Kidney (tissue), 14 donors: ENCODE measurements around the gene RBM14. TPM values are rescaled to one million over a fixed set of nuclear protein-coding genes. Genes with fewer than 3 reads are reported as not detected.

Experiments
- DNase-seq, 5 donors: peaks; one replicate each; pipeline ENCODE4 v3.0.0-alpha.2; 2013 to 2020
- FAIRE-seq: peaks from 2 replicates; lab custom pipeline; 2012; peaks lifted over from hg19 to GRCh38; lab: Jason Lieb, UNC
- H3K27ac ChIP-seq, 2 donors: one replicate each; pipeline ENCODE4 v1.7.0; 2013; ENCODE audit warnings: low read depth in 2 of 2, low read length in 2 of 2, inconsistent platforms in 1 of 2
- H3K27me3 ChIP-seq: one replicate; pipeline ENCODE4 v1.7.1; 2013; ENCODE audit warnings: low read length, inconsistent platforms; ENCODE audit not compliant: control insufficient read depth, insufficient read depth
- H3K36me3 ChIP-seq, 3 donors: one replicate each; pipeline versions ENCODE4 v1.7.0 to v1.7.1; 2013; ENCODE audit warnings: low read length in 3 of 3, control low read depth in 1 of 3, inconsistent platforms in 1 of 3; ENCODE audit not compliant: insufficient read depth in 3 of 3, control insufficient read depth in 2 of 3
- H3K4me1 ChIP-seq, 3 donors: one replicate each; pipeline versions ENCODE4 v1.7.0 to v1.7.1; 2013; ENCODE audit warnings: low read length in 3 of 3, inconsistent platforms in 1 of 3, low read depth in 1 of 3; ENCODE audit not compliant: control insufficient read depth in 2 of 3, insufficient read depth in 2 of 3
- H3K4me3 ChIP-seq, 3 donors: one replicate each; pipeline versions ENCODE4 v1.7.0 to v1.8.1; 2013; ENCODE audit warnings: low read length in 3 of 3, control low read depth in 1 of 3, inconsistent platforms in 1 of 3
- H3K9ac ChIP-seq, 3 donors: one replicate each; pipeline versions ENCODE4 v1.7.0 to v1.7.1; 2013; ENCODE audit warnings: low read length in 3 of 3, control low read depth in 1 of 3, inconsistent platforms in 1 of 3
- H3K9me3 ChIP-seq, 3 donors: one replicate each; pipeline versions ENCODE4 v1.7.0 to v1.7.1; 2013; ENCODE audit warnings: low read length in 3 of 3, control low read depth in 1 of 3, inconsistent platforms in 1 of 3; ENCODE audit not compliant: control insufficient read depth in 2 of 3, insufficient read depth in 1 of 3
- intact Hi-C: fragments of 100-400 bp; cut with DNase I; formaldehyde crosslinking; loops from one replicate; pipeline ENCODE4 v1.11.1; 2022
- polyA plus RNA-seq: library from polyadenylated mRNA; stranded (reverse); fragments of 350-450 nt; fragmentation: Illumina TruSeq; extraction: RNeasy Lipid Tissue Mini Kit (QIAGEN cat#74804); gene quantifications from one replicate; pipeline ENCODE4 v1.2.3, GENCODE V29; 2014; ENCODE audit warnings: low read depth, low replicate concordance; ENCODE audit not compliant: insufficient read depth
- total RNA-seq: library from RNA; stranded (reverse); fragmentation: NEBNext Ultra II Directional; extraction: Animal tissue kit (Norgen Biotek cat#: 25700); gene quantifications from one replicate; pipeline ENCODE4 v1.2.1, GENCODE V29; 2021
- TF ChIP-seq, protein P1 (sequence below): IDR thresholded peaks from 3 replicates; pipeline ENCODE4 v1.5.1; 2012; ENCODE audit warnings: mild to moderate bottlenecking, moderate library complexity, borderline replicate concordance; ENCODE audit not compliant: insufficient read depth; ENCODE audit errors: extremely low read depth
- donor health status: control.
- donor health status: control.
- donor health status: control.
- donor health status: control.
- donor health status: control.
- donor health status: DM: yes; HTN: yes; CAD: no.
- donor health status: Normal renal cell carcinoma (clear cell type).

RBM14 gene
- total and polyA plus RNA-seq, 2 donors from 2014 or later: 35.9 to 80.6 TPM

DNA sequence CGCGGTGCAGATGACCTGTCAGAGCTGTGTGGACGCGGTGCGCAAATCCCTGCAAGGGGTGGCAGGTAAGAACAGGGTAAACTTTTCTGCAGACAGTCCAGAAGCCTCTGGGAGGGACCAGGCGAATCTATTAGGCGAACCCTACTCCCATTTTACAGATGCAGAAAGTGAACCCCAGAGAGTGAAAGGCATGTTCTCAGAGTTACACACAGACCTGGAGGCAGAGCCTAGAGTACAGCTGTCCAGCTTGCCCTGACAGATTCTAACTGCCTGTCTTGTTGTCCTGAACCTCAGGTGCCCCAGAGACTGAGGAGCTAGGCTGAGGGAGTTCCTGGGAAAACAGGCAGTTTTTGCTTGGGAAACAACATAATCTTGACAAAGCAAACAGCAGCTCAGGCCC is 22.8 kb upstream of the RBM14 start:
- H3K9me3 ChIP-seq: no peaks in the 10 kb centered on the region
- DNase-seq (no peak), FAIRE-seq (no peak)
- peak overlapping the region; percentile 68 to 90 (median 70) for H3K4me3 ChIP-seq
- TF ChIP-seq, protein P1, sequence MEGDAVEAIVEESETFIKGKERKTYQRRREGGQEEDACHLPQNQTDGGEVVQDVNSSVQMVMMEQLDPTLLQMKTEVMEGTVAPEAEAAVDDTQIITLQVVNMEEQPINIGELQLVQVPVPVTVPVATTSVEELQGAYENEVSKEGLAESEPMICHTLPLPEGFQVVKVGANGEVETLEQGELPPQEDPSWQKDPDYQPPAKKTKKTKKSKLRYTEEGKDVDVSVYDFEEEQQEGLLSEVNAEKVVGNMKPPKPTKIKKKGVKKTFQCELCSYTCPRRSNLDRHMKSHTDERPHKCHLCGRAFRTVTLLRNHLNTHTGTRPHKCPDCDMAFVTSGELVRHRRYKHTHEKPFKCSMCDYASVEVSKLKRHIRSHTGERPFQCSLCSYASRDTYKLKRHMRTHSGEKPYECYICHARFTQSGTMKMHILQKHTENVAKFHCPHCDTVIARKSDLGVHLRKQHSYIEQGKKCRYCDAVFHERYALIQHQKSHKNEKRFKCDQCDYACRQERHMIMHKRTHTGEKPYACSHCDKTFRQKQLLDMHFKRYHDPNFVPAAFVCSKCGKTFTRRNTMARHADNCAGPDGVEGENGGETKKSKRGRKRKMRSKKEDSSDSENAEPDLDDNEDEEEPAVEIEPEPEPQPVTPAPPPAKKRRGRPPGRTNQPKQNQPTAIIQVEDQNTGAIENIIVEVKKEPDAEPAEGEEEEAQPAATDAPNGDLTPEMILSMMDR: no peak
- H3K36me3 ChIP-seq: no peaks in the 10 kb centered on the region
- H3K27me3 ChIP-seq: no peaks in the 10 kb centered on the region
- peaks cover 0 to 24% (median 20%) of the 10 kb centered on the region in 3 donors for H3K4me1 ChIP-seq
- peak overlapping the region; percentile 30 to 90 (median 81) for H3K9ac ChIP-seq
- no peak overlapping the region for H3K27ac ChIP-seq
- intact Hi-C loops: no loop called here

DNA sequence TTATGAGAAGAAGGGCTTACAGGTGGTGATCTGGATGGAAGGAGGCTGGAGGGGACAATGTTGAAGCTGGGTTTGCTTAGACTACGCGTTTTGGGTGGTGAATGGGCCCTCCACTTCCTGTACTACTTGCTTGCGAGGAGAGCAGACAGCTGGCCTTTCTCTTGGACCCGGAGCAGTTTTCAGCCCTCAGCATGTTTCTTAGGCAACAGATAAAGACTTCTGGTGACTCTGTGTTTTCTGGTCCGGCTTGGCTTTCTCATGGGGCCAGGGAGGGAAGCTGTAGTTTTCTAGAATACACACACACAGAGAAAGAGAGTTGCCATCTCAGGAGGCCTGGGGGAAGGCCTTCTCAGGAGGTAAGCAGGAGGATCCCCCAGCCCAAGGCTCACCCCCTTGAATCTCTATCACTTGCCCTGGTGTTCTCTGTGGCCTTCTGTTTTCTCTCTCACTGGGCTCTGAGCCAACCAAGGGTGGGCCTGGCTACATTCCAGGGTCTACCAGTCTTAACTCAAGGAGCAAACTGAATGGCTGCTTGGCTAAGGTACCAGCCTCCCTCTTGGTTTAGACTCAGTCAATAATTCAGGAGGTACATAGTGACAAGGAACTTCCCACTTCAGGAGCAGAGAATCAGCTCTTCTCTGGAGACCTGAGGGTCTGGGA is 21.1 kb upstream of the RBM14 start:
- DNase-seq: peak in 3 of 5 donors; percentile 36 to 90 (median 48)

DNA sequence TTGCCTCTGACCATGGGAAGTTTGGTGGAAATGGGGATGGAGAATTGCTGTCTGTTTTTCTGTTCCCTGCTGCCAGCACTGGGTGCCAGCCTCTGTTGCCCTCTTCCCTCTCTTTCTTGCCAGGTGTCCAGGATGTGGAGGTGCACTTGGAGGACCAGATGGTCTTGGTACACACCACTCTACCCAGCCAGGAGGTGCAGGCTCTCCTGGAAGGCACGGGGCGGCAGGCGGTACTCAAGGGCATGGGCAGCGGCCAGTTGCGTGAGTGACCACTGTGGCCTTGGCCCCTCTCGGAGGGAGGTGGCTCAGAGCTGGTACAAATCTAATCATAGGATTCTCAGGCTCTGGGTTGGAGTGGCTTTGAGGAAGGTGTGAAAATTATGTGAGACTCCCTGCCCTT is 17.4 kb upstream of the RBM14 start:
- no peak overlapping the region for H3K27ac ChIP-seq
- H3K4me3 ChIP-seq: no peak overlapping the region
- no peak overlapping the region for H3K9ac ChIP-seq
- intact Hi-C loops: no loop called here
- peaks cover 0 to 18% (median 12%) of the 10 kb centered on the region in 3 donors for H3K4me1 ChIP-seq
- FAIRE-seq (no peak), DNase-seq (no peak)
- peaks cover 0 to 19% (median 9%) of the 10 kb centered on the region in 3 donors for H3K36me3 ChIP-seq
- TF ChIP-seq, protein P1: no peak
- H3K27me3 ChIP-seq: no peaks in the 10 kb centered on the region
- no peaks in the 10 kb centered on the region for H3K9me3 ChIP-seq

More for the DNA sequence above, 21.1 kb upstream of the RBM14 start:
- FAIRE-seq: no peak
- H3K9me3 ChIP-seq: no peaks in the 10 kb centered on the region
- no peak overlapping the region for H3K27ac ChIP-seq
- H3K27me3 ChIP-seq: no peaks in the 10 kb centered on the region
- H3K9ac ChIP-seq: peak overlapping the region in 1 of 3 donors; percentile 65
- H3K4me1 ChIP-seq: peaks cover 0 to 24% (median 20%) of the 10 kb centered on the region in 3 donors
- intact Hi-C loops: no loop called here
- peaks cover 0 to 10% (median 9%) of the 10 kb centered on the region in 3 donors for H3K36me3 ChIP-seq
- TF ChIP-seq, protein P1: no peak
- H3K4me3 ChIP-seq: no peak overlapping the region

DNA sequence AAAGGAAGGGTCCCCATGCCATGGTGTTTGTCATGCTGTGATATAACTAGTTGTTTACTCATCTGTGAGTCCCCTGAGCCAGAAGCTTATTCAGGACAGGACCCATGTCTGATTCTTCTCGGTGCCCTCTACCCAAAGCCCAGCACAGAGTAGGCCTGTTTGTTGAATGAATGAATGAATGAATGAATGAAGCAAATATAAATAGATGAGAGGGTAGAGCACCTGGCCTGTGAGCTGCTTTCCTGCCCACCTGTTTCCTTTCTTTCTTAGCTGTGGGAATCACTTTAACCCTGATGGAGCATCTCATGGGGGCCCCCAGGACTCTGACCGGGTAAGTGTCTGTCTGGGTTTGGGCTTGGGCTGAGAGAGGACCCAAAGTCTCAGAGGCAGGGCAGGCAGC is 16.2 kb upstream of the RBM14 start:
- intact Hi-C loops: no loop called here
- Histone ChIP-seq H3K4me1 (peaks cover 0 to 9% (median 7%) of the 10 kb centered on the region in 3 donors), H3K4me3 (no peak overlapping the region), H3K9ac (no peak overlapping the region), H3K36me3 (peaks cover 0 to 21% (median 11%) of the 10 kb centered on the region in 3 donors), H3K27ac (no peak overlapping the region), H3K9me3 (no peaks in the 10 kb centered on the region), H3K27me3 (no peaks in the 10 kb centered on the region)
- no peak for FAIRE-seq
- peak in 1 of 5 donors; percentile 11 for DNase-seq
- TF ChIP-seq, protein P1: no peak
